GM21367 (cell line): ENCODE data around the gene IGF2.

Experiments
- ATAC-seq: cut with Tn5 transposase; IDR thresholded peaks from one replicate; pipeline ENCODE4 v1.9.1; 2021; ENCODE audit not compliant: unreplicated experiment

The IGF2 gene

GRCh38 chr11:2154195-2154585, 15.0 kb upstream of the IGF2 start:
- ATAC-seq = no peak

DNA sequence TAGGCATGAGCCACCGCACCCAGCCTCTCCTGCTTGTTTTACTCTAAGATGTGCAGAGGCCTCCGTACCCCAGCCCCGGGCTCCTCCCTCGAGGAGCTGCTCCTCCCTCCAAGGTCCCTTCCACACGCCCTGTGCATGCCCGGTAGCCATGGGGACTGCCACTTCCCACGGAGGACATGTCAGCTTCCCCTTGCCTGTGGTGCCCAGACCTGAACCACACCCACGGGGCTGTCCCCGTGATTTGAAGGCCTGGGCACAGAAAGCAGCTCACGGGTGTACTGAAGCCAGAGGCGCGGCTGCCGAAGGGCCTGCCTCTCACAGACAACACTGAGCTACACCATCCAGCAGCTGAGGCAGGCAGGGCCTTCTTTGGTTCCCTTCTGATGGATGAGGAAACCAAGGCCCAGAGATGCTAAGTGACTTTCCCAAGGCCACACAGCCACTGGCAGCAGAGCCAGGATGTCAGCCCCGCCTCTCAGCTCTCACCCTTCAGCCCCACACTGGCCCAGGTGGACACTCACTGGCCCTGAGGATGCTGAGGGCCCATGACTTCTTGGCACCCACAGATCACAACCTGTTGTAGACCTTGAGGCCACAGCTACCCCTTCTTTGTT, 14.5 kb upstream of the IGF2 start:
- no peak for ATAC-seq

- no peak for ATAC-seq
Observed at GRCh38 chr11:2151500-2152257, 12.5 kb upstream of the IGF2 start.

DNA sequence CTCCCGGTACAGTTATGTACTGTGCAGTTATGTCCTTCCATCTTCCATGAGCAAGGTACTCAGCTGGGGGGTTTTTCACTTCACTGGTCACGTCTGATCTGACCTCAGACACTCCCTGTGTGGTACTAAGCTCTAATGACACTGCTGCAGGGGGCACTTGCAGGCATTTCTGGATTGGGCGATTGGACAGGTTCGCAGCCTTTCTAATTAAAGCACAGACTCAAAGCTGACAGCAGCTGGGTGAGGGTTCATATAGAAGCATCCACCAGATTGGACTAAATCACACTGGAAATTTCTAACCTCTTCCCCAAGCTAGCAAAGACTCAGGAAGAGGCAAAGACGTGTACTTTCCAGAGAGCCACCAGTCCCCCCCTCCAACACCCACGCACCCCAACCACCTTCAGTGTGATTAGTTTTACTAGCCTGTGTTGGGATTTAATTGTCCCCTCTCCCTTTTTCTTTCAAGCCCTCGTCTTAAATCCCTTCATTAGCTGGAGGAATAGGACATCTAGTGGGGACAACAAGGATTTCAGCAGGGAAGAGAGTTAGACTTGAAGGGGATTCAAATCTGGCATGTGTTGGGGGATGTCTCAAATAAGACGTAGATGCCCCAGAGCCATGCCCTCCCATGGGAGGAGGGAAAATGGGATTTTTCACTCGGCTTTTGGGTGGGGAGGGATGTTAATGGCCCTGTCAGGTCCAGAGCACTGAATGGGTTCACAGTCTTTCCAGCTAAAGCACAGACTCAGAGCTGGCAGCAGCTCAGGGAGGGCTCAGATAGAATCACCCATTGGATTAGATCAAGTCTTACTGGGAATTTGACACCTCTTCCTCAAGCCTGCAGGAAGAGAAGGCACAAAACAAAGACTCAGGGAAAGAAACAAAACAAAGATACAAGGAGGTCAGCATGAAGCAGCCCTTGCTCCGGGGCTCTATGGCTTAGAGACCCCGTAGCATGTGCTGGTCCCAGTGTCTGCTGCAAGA, 11.0 kb upstream of the IGF2 start:
- no peak for ATAC-seq

DNA sequence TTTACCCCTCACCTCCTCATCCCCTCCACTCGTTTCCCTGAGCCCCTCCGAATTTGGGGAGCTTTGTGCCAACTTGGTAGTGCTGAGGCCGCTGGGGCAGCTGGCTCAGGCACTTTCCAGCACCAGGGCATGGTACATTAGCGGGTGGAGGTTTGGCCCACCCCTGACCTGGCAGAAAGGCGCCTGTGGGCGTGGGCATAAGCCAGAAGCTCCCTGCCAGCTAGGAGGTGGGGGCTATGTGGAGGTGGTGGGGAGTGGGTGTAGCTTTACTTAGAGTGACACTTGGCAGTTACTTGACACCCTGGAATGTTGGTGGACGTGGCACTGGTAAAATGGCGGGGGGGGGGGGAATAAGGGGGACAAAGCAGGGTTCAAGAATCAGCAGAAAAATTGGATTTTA, 10.3 kb upstream of the IGF2 start:
- ATAC-seq = no peak

DNA sequence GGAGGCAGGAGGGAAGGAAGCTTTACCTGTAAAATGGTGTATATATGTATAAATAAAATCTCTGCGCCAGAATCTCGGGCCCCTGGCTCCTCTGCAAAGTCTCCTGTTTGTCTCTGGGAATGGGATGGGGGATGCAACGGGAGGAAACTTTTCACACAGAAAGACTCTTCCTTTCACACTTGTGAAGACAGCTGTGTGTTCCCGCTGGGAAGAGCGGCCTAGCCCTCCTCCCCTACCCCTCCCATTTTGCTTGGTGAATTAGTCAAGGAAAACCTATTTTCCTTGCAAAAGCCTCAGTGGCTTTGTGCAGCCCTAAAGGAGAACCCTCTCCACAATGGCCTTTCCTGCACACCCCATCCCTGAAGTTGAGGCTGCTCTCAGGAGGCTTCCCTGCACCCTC, 9.4 kb upstream of the IGF2 start:
- no peak for ATAC-seq

- no peak for ATAC-seq
Observed at GRCh38 chr11:2147391-2147790, 8.2 kb upstream of the IGF2 start.

- no peak for ATAC-seq
Observed at GRCh38 chr11:2146051-2146450, 6.9 kb upstream of the IGF2 start.

- ATAC-seq = no peak
Observed at GRCh38 chr11:2144544-2145248, 5.5 kb upstream of the IGF2 start.

DNA sequence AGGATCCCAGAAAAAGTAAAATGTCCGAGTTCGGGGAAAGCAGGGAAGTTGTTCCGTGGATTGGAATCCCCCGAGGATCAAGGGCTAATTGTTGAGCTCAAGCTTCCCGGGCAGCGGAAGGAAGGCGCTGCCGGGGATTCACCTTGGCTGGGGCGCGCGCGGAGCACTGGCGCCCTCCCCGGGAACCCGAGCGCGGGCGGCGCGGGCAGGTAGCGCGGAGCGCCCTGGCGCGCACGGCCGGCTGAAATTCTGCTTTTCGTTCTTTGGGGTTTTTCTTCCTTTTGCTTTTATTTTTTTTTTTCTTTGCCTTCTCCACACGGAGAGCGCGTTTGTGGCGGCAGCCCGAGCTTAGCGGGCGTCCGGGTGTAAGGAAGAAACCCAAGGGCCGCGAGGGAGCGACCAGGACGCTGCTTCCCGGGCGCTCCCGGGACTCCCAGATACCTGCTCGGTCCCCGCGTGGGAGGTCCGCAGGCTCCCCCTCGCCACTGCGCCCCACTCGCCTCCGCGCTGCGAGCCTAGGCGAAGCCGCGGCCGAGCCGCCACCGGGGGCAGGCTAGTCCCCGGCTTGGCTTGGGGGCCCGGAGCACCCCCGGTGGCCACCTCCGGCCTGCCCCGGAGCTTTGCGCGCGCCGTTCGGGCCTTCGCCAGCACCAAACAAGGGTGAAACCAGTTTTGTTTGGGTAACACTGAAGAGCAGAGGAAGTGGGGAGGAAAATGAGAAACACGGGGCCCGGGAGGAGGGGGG, 4.8 kb upstream of the IGF2 start:
- ATAC-seq = no peak

GRCh38 chr11:2143477-2143798, 4.2 kb upstream of the IGF2 start:
- no peak for ATAC-seq

DNA sequence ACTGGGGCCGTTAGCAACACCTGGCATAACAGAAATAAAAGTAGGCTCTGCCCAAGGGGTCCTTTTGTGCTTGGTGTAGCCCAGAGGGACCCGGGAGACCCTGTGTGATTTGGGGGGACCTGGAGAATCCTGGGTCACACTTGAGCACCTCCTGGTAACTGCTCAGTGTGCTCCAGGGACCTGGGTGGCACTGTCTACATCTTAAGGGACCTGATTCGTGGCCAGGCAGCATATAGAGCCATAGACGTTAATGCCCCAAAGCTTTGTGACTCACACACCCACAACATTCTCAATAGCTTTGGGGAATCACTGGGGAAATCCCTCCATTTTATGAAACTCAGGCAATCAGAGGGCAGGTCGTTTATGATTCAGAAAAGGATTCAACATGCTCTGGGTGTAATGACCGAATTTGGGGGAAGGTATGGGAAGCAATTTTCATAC, 3.6 kb upstream of the IGF2 start:
- no peak for ATAC-seq

DNA sequence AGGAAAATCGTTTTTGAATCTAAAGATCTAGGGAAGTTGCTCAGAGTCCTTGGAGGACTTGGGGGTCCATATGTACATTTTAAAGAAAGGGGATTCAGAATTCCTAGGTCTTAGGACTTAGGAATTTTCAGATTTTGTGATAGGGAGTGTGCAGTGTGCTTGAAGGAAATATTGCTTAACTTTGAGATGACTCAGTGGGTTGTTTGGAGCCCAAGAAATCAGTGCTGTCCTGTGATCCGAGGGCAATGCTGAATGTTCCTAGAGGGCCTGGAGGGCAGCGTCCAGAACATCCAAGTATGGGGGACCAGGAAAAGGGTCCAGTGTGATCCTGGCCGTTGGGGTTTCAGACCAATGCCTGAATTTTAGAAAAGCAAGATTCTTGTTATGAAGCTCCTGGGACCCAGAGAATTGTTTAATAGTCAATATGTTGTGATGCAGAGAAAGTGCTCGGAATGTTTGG, 3.1 kb upstream of the IGF2 start:
- no peak for ATAC-seq

GRCh38 chr11:2140411-2141400, 1.5 kb upstream of the IGF2 start:
- ATAC-seq = no peak

DNA sequence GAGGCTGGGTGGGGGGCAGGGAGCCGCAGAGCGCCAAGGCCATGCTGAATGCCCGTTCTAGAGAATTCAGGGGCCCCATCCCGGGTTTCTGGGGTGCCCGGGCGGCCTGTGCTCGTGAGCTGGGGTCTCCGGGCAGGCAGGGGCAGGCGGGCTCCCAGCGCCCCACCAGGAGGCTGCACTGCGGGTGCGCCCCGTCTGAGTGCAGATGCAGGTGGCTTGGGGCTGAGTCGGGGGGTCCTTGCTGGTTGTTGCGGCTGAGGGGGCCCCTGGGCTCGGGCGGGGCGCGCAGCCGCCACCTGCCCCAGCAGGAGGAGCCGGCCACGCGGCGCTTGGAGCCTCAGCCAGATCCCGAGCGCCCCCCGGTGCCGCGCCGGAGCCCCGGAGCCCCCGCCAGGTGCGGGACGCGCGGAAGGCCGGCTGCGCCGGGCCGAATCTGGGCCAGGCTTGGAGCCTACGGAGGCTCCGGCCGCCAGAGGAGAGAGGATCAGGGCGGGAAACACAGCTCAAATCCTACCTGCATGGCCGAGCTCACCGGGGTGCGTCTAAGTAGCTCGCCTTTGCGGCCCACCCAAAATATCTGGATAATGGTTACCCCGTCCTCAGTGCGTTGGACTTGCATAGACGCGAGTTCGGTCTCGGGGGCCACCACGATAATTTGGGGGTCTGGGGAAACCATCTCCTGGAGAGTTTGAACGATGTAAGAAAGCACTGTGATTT, 590 bp upstream of the IGF2 start:
- ATAC-seq = no peak

GRCh38 chr11:2138431-2139122, 612 bp downstream of the IGF2 start:
- no peak for ATAC-seq

DNA sequence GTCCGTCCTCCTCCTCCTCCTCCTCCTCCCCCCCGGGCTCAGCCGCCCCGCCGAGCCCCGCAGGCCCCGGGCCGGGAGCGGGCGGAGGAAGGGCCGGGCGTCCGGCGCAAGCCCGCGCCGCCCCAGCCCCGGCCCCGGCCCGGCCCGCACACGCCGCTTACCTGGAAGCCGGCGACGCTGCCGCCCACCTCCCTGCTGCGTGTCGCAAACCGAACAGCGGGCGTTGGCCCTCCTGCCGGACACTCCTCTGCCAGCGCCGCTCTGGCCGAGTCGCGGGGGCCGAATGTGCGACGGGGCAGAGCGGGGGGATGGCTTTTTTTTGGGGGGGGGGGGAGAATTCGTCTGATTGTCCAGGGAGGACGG, 1.1 kb downstream of the IGF2 start:
- ATAC-seq = no peak
